AML-193 (cell line): Measurements from ENCODE around the gene SPAG8.
A peak's percentile ranks its signal among the peaks of the same experiment; 100 is the strongest.

Experiments used
- DNase-seq, 2 experiments: peaks; one replicate each; lab custom pipeline; 2025; lab: John Stamatoyannopoulos, UW

The SPAG8 gene

DNA sequence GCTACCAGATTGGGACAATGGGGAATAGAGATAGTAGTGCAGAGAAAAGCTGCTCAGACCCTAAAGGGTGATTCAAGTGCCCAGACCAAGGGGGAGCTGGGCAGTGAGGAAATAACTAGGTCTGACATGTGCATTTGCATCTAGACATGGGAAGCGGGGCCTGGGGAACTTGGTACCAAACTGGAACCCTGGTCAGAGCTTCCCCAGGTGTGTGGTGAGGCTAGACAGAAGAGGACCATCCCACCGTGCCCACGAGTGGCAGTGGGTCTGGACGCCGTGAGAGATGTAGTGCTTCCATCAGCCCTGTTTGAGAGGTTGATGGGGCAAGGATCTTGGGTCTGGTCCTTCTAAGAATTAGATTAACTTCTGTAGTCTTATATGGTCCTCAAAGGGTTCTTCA, 24.5 kb upstream of the SPAG8 start:
- DNase-seq, result no peak

DNA sequence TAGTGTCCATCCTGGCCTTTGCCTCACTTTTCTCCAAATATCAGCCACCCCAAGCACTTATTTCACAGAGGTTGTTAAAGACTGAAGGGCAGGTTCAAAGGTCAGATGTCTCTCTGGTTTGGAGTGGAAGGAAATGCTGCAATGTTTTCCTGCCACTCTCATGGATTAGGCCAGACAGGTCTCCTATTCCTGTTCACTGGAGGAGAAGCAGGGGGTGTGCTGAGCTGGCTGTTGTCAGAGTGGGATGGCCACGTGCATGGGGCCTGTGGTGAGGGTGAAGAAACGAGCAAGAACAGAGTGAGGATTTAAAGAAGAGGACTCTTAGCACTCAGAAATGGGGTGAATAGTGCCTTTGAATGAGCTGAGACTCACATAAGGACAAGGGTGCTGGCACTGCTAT, 23.7 kb upstream of the SPAG8 start:
- no peak for DNase-seq

DNA sequence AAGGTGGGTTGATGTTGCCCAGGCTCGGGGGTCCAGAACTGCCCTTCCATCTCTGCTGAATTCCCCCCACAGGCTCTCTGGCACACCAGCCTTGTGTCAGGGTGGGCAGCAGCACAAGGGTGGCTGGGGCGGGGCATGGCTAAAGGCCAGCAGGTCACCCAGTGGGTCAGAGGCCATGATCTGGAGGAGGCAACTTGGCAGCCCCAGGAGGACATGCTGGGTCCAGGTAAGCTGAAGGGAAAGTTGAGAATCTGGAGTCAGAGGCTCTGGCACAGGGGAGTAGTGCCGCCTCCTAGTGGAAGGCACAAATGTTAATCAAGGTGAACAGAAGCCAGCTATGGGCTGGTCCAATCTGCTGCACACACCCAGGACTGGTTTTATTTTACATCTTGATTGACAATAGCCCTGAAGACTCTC, 23.2 kb upstream of the SPAG8 start:
- peak in 1 of 2 experiments; percentile 26 for DNase-seq

DNA sequence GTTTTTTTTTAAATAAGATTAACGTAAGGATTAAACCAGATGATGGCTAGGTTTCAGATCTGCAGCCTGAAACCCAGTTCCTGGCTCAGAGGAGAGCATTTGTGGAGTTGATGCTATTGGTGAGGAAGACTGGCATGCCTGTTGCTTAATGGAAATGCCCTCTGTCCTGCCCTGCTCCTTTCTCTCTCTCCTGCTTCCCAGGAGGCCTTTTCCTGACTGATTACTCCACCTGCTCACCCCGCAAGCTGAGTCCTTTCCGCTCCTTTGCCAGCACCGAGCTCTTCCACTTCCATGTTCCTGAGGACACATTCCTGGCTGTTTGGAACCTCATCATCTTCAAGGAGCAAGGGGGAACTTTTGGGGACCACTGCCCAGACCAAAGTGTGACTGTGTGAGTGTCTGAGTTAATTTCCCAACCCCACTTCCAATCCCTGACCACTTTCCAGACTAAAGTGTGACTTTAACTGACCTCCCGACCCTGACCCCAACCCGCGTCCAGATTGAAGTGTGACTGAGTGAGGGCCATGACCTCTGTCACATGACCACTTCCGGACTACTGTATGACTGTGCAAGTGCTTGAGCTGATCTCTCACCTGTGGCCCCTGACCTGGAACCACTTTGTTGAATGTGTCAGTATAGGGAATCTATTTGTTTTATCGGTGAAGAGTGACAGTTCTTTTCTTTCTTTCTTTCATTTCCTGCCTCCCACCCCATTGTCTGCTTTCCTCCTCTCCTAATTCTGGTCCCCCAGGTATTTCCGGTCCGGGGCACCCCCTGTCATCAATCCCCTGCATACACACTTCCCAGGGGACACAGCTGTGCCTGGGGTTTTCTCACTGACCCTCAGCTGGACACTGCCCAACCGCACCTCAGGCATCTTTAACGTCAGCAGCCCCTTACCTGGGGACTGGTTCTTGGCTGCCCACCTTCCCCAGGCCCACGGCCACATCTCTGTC, 22.5 kb upstream of the SPAG8 start:
- DNase-seq, result no peak

DNA sequence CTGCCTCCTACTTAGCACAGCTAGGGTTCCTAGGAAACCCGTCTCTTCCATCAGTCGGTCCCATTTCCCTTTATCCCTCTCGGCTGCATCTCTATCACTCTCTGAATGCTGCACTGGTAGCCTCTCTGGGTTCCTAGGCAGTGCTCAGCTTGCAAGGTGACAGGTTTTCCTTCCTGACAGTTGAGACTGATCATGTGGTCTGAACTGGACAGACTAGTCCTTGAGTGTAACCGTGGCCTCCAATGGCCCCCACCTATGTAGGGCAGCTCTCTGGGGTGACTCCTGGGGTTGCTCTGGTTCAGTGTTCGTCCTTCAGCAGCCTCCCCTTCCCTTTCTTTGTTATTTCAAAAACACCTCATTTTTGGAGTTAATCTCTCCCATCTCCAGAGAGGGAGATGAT, 20.8 kb upstream of the SPAG8 start:
- no peak for DNase-seq

DNA sequence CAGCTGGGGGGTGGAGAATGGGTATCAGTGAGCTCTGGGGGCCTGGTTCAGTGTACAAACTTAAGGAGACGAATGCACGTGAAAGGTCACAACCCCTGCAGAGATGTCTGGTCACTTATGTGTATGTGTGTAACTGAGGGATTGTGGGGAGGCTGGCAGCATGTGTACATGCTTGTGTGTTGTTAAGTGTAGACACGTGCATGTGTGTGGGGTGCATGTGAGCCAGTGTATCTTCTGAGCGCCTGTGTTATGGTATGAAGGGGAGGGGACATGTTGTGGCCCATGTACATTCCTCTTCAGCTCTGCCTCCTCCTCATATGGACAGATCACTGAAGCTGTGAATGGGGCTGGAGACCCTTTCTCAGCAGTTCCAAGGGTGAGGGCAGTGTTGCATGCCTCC, 19.0 kb upstream of the SPAG8 start:
- no peak for DNase-seq

DNA sequence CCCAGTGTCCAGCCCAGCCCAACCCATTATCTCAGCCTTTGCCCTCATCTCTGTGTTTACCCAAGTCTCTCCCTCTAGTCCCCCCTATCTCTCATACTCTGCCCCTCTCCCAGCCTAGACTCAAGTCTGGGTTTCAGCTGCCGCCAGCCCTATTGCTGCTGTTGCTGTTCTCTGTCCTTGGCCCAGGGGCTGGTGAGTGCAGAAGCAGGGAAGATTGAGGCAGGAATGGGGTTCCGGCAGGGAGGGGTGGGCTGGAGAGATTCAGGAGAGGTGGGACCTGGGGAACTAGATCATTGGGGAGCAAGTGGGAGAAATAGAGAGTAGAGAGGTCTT, 17.7 kb upstream of the SPAG8 start:
- DNase-seq, result no peak

DNA sequence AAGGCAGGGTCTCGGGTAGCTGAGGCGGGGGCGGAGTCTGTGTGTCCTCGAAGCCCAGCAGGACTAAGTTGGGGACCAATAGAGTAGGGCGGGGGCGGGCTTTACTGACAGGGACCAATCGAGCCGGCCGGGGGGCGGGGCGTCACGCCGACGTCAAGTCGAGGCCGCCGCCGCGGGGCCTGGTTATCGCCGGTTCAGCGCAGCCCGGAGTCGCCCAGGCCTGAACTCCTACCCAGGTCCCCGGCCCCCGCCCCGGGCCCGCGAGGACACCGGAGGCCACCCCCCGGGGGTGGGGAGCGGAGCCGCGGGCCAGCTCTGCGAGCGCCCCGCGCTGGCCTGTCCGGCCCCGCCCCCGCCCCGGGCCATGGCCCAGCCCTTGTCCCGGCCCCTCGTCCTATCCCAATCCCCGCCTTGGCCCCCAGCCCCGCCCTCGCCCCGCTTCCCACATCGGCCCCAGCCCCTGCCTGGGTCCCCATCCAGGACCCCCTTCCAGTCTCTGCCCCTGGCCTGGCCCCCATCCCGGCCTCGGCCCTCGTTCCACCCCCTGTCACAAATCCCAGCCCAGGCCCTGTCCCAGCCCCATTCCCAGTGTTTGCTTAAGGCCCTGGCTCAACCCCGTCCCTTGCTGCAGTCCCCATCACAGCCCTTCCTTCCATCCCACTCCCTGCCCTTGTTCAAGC, 17.2 kb upstream of the SPAG8 start, which contains the start of gene TMEM8B:
Gene TMEM8B, plus strand, starts transcription at position 145 of the 680 bp plus-strand sequence. Its CDS starts 220 bp downstream, at position 365.
- DNase-seq, result peak; percentile 27 to 53

DNA sequence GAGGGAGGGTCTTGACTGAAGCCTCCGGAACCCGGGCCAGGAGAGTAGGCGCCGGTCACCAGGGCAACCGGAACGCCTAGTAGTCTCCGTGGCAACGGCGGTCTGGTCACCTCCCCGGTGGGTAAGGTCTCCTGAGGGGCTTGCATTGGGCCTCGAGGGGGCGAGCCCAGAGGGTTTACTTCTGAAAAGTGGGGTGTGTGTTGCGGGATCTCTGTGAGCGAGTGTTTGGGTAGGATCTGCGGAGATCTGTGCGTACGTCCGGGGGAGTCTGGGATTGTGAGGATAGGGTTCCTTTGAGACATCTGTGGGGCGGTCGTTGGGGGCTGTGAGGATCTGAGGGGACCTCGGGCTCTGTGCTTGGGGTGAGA, 16.6 kb upstream of the SPAG8 start, which contains the start of gene FAM221B:
Gene FAM221B, minus strand, starts transcription at position 17 of the 368 bp plus-strand sequence. CDS start 2,571 bp downstream, outside the sequence.
- DNase-seq, result no peak

DNA sequence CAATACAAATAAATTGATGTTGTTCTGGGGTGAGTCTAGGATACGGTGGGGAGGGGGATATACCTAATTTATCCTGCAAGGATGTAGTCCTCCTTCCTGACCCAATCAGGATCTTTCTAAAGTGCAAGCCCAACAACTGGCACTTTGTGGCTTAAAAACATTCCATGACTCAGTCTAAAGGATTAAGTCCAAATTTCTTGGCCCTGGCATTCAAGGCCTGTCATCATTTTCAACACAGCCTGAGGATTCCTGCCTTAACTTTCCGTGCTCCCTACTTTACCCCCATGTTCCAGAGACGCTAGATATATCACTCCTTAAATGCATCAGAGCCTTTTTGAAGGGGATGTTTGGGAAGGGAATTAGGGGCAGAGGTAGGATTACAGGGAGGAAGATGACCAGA, 15.4 kb upstream of the SPAG8 start:
- no peak for DNase-seq

DNA sequence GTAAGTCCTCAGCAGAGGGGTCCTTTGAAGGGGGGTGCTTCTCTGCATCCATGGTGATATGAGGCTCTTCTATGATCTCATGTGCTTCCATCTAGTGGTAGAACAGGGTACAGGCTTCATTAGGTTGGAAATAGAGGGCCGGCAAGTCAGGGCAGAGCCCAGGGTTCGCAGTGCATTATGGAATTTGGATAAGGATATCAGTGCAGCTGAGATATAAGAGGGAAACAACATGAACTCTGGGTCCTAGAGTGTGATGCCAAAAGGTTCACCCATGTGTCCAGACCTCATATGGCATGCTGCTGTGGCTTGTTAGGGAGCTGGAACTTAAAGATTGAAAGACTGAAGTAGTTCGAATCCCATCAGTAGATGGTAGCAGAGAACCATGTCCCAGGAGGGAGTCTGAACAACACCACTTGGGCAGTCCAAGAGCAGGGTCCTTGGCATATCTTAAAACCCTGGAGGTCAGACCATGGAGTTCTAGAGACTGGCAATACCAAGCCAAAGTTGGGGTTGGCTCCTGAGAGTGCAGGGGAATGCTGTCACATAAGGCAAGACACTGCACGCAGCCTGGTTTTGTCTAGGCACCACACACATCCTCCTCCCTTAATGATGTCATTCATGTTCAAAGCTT, 14.1 kb upstream of the SPAG8 start:
- DNase-seq, result peak; percentile 62 to 77

DNA sequence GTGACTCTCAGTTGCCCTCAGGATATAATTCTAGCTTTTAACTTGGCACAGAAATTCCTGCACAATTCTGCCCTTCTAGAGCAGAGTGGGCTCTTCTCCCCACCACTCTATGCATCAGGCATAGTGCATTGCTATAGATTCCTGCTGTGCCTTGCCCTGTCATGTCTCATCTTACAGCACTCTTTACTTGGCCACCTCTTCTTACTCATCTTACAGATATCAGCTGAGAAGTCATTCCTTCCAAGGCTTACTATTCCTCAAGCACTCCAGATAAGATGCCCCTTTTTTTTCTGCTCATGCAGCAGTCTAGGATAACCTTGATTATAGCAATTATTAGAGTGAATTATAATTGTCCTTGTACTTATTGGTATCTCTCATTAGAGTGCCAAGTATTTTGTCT, 10.9 kb upstream of the SPAG8 start:
- DNase-seq, result no peak

DNA sequence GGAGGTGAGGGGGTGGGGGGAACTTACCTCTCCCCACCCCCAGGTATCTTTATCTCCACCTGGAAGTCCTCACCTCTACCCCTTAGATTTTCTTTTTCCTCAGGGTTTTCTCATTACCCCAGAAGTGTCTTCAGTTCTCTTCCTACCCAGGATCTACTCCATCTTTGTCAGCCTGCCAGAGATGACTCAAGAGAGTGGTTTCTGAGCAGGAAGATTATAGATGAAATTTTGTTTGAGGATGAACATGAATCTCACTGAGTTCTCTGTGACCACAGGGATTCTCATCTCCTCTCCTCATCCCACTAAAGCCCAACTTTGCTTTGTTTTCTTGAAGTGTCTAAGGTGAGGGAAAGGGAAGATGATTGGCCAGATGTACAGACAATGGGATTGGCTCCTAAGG, 8.0 kb upstream of the SPAG8 start:
- DNase-seq, result no peak

DNA sequence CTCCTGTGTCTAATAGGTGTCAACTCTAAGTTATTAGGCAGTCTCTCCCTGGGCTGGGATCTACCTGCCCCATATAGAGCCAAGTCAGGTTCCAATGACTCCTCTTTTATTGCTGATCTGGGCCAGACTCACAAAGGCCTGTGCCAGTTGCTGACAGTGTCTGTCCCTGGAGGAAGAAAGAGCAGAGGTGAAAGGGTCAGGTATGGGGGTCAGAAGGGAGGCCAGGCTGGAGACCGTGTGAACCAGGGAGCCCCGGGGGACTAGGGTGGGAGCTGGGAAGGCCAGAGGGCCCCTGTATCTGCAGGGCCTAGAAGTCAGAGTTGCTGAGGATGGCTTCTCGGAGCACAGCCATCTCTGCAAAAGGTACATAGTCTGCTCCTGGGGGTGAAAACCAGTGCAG, 6.3 kb upstream of the SPAG8 start:
- DNase-seq, result no peak

DNA sequence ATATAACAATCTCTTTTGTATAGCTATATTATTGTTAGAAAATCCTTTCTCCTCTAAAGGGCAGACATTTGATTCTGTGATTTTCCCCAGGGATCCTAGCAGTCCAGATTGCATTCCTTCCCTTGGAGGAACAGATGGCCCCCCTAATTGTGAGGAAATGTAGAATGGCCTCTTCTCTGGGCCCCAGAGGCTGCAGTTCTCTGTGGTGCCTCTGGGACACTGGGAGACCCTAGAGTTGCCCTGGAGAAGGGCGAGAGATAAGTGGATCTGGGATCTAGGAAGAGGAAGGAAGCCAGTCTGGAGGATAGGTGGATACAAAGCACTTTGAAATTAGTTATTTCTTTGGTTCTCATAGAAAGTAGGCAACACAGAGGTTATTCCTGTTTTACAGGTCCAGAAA, 4.6 kb upstream of the SPAG8 start:
- no peak for DNase-seq

DNA sequence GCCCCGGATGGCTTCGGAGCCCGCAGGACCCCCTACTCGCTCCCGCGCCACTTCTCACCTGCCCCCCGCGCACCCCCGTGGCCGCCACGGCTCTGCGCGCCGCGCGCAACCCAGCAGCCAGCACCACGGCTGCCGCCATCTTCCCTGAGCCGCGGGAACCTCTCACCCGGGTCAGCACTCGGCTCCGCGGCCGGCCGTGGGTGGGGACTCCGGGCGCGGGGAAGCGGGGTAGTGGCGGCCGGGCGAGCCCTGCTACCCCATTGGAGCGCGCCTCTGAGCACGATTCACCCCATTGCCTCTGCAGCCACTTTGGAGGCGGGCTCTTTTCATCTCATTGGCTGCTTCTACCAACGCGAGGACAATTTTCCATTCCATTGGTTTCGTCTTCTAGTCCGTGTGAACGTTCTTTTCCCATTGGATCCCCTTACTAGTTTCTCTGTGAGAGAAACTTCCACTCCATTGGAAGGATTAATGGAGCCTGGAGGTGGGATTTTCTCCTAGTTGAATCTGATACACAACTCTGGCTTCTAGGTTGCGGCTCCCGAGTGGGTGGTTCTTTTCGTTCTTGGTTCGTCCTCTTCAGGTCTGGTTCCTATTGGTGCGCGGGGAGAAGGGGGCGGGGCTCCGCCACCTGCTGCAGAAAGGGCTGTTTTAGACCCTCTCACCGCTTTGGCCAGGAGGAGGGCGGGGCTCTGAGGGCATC, 2.9 kb upstream of the SPAG8 start, which contains the start of gene HINT2:
Gene HINT2, minus strand, starts transcription at position 202 of the 703 bp plus-strand sequence. Its CDS starts 63 bp downstream, at position 139.
- DNase-seq, result peak; percentile 97 to 98

DNA sequence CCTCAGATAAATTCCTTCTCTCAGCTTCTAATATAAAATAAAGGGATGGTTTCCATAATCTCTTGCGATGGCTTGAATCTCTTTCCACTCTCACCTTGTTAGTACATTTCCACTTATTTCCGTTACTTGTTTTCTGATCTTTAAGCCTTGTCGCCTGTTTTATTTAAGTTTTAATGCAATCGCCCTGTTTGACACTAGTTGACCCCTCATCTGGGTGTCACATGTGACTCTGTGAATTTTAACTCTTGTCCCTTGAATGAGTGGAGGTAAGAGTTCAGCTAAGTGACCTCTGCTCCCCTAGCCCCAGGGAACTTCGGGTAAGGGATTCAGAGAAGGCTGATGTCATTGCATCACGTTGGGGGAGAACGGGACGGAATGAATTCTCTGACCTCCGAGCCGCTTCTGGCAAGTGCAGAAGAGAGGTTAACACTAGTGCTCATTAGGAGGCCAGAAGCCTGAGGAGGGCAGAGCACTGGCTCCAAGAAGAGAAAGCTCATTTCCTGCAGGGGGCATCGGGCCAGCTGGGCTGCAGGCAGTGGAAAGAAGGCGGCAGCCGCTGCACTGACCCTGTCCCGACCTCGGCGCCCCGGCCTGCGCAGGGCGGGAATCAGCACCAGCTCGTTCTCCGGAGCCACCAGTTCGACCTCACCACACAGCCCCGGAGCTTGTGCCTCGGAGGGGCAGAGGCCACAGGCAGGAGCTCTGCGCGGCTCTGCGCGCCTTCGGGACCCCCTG, 2.2 kb upstream of the SPAG8 start:
- DNase-seq, result peak; percentile 51 to 61

DNA sequence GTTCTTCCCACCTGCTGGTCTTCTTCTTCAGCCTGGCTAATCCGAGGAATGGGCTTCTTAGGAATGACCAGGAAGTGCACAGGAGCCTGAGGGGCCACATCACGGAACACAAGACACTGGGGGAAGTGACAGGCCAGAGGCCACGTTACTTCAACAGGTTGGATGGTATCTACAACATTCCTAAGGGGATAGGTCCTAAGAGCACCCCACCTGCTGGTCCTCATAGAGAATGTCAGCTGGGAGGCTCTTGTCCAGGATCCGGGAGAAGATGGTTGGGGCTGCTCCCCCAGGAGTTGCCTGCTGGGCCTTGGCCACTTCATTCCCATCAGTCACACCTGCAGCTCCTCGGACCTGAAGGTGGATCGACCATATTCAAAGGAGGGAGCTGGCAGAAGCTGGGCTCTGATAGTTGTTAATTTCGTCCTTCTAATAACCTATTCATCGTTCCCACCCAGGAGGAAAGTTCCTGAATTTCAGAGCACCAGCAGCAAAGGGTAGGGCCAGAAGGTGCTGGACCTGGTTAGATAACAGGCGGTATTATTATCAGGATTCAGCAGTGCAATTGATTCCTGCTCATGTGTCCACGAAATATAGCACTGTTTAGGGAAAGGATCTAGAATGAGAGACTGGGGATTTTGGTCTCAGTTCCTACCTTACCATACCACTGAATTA, 1.5 kb upstream of the SPAG8 start:
- DNase-seq, result no peak

DNA sequence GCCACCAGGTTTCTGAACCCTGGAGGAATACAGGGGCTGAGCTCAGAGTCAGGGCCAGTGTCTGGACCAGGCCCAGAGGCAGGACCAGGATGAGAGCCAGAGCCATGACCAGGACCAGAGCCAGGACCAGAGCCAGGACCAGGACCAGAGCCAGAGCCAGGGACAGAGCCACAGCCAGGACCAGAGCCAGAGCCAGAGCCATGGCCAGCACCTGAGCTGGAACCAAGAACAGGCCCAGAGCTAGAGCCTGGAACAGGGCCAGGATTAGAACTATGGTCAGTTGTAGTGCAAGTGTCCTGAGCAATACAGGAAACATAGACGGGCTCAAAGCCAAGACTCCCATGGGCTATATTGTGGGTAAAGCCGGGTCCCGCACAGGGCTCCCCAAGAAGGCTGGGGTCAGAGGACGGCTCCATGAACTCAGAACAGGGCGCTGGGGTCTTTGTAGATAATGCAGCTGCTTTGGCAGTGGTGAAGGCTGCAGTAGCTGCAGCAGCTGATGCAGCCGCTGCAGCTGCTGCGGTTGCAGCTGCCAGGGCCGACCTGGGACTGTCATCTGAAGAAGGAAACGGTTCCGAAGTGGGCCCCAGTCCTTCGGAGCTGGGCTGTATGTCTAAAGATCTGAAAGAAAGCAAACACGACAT, 559 bp downstream of the SPAG8 start:
- no peak for DNase-seq

DNA sequence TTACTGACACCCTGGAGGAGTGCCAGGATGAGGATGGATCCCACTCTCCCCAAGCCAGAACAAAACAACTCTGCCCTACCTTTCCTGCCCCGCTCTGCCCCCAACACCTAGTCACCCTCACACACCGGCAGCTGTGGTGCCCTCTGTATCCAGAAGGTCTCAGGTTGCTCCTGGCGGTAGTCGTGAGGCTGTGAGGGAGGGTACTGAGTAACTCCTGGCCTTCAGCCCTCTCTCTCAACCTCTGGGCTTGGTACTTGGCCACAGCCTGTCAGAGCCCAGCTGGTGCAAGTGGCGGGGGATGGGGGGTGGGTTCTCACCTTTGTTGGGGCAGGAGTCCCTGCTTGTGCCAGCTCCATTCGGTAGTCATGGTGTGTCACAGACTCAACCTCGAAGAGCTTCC, 1.9 kb downstream of the SPAG8 start:
- no peak for DNase-seq
